C4-2B (cell line): ENCODE results near the gene S1PR2.

ENCODE experiments used
- H3K27ac ChIP-seq: fragments of 450-650 bp; 2 replicates; pipeline ENCODE4 v1.5.1; 2017
- CTCF ChIP-seq: fragments of 450-650 bp; conservative IDR thresholded peaks from 2 replicates; pipeline ENCODE4 v1.5.1; 2017; ENCODE audit warnings: mild to moderate bottlenecking
- ZFX ChIP-seq: fragments of 450-650 bp; IDR thresholded peaks from 2 replicates; pipeline ENCODE4 v1.6.1; 2017

S1PR2 gene

GRCh38 chr19:10217085-10217484 is 14.0 kb downstream of the S1PR2 start:
- TF ChIP-seq ZFX (no peak), CTCF (no peak)

GRCh38 chr19:10214784-10215183 is 16.3 kb downstream of the S1PR2 start:
- H3K27ac ChIP-seq: no peak overlapping the region
- no peak for TF ChIP-seq ZFX
- TF ChIP-seq CTCF: no peak

More at GRCh38 chr19:10217085-10217484, 14.0 kb downstream of the S1PR2 start:
- no peak overlapping the region for H3K27ac ChIP-seq

GRCh38 chr19:10211691-10212090 is 19.4 kb downstream of the S1PR2 start:
- no peak for TF ChIP-seq ZFX
- no peak for TF ChIP-seq CTCF
- no peak overlapping the region for H3K27ac ChIP-seq

GRCh38 chr19:10211061-10211460 is 20.1 kb downstream of the S1PR2 start:
- TF ChIP-seq ZFX: no peak
- no peak for TF ChIP-seq CTCF
- H3K27ac ChIP-seq: no peak overlapping the region

- no peak overlapping the region for H3K27ac ChIP-seq
Observed at GRCh38 chr19:10209315-10209714, 21.8 kb downstream of the S1PR2 start.

GRCh38 chr19:10207026-10207425 is 24.1 kb downstream of the S1PR2 start:
- TF ChIP-seq CTCF (no peak), ZFX (no peak)
- H3K27ac ChIP-seq: no peak overlapping the region

More at GRCh38 chr19:10209315-10209714, 21.8 kb downstream of the S1PR2 start:
- TF ChIP-seq ZFX (no peak), CTCF (no peak)

- H3K27ac ChIP-seq: no peak overlapping the region
- no peak for TF ChIP-seq CTCF
- TF ChIP-seq ZFX: no peak
Observed at GRCh38 chr19:10206226-10206885, 24.8 kb downstream of the S1PR2 start.
